OCI-LY7 (cell line): ENCODE results near the gene UQCRH. TPM values are rescaled to one million over a fixed set of nuclear protein-coding genes. Genes with fewer than 3 reads are reported as not detected.

Experiments
- BruUV-seq: library from RNA; stranded (reverse); fragments of 400-500 nt; replicated peaks from 2 replicates; lab custom pipeline; 2021; lab: Mats Ljungman, UMichigan
- CTCF ChIA-PET: fragments of 300-600 bp; sonication (Branson Sonifier 250); formaldehyde crosslinking; loops from one replicate; lab custom pipeline; 2022; ENCODE audit warnings: antibody characterized with exemption; ENCODE audit not compliant: unreplicated experiment; lab: Charles Lee
- POLR2A ChIA-PET: fragments of 300-600 bp; sonication (Branson Sonifier 250); formaldehyde crosslinking; loops from one replicate; lab custom pipeline; 2022; ENCODE audit warnings: antibody characterized with exemption; lab: Charles Lee
- DNase-seq: peaks from one replicate; pipeline ENCODE4 v3.0.0-alpha.2; 2015; ENCODE audit warnings: low spot score
- H2AFZ ChIP-seq: fragments of 200-600 bp; sonication (generic), shearing (Covaris generic); 2 replicates; pipeline ENCODE4 v1.6.1; 2014; ENCODE audit warnings: mild to moderate bottlenecking, antibody characterized with exemption, low read length, moderate library complexity
- H3K27ac ChIP-seq: fragments of 200-600 bp; sonication (generic); 2 replicates; pipeline ENCODE4 v1.5.1; 2014; ENCODE audit warnings: mixed run types, low read depth, mild to moderate bottlenecking, moderate library complexity, low read length, inconsistent platforms; ENCODE audit not compliant: poor library complexity, severe bottlenecking
- H3K36me3 ChIP-seq: fragments of 200-600 bp; sonication (generic); 2 replicates; pipeline ENCODE4 v1.6.1; 2014; ENCODE audit warnings: mild to moderate bottlenecking, antibody characterized with exemption, low read length, moderate library complexity, mixed read lengths; ENCODE audit not compliant: insufficient read depth
- H3K4me1 ChIP-seq: fragments of 200-600 bp; sonication (generic); 2 replicates; pipeline ENCODE4 v1.5.1; 2014; ENCODE audit warnings: mild to moderate bottlenecking, low read length; ENCODE audit not compliant: insufficient read depth, poor library complexity, severe bottlenecking
- H3K4me2 ChIP-seq: fragments of 200-600 bp; sonication (generic); 2 replicates; pipeline ENCODE4 v1.6.1; 2014; ENCODE audit warnings: mild to moderate bottlenecking, low read length
- H3K4me3 ChIP-seq: fragments of 200-600 bp; sonication (generic); 2 replicates; pipeline ENCODE4 v1.5.1; 2014; ENCODE audit warnings: mild to moderate bottlenecking, low read depth, low read length; ENCODE audit not compliant: poor library complexity, severe bottlenecking
- H3K79me2 ChIP-seq: fragments of 200-600 bp; sonication (generic); 2 replicates; pipeline ENCODE4 v1.6.1; 2016; ENCODE audit warnings: low read depth, mild to moderate bottlenecking, low read length, moderate library complexity, mixed read lengths; ENCODE audit not compliant: insufficient read depth
- H3K9me2 ChIP-seq: fragments of 200-600 bp; sonication (generic); 2 replicates; pipeline ENCODE4 v1.6.1; 2016; ENCODE audit warnings: mild to moderate bottlenecking, low read length, mixed read lengths; ENCODE audit not compliant: insufficient read depth
- H3K9me3 ChIP-seq: fragments of 200-600 bp; sonication (generic); 2 replicates; pipeline ENCODE4 v1.6.1; 2014; ENCODE audit warnings: mild to moderate bottlenecking, mixed run types, low read length, mixed read lengths
- H4K20me1 ChIP-seq: fragments of 200-600 bp; sonication (generic); 2 replicates; pipeline ENCODE4 v1.6.1; 2014; ENCODE audit warnings: mild to moderate bottlenecking, antibody characterized with exemption, low read length, moderate library complexity, mixed read lengths; ENCODE audit not compliant: insufficient read depth
- EZH2phosphoT487 ChIP-seq: fragments of 200-600 bp; sonication (generic); IDR thresholded peaks from 2 replicates; pipeline ENCODE4 v1.6.1; 2018; ENCODE audit warnings: low read depth, borderline replicate concordance, mild to moderate bottlenecking, mixed run types, antibody characterized with exemption, low read length, moderate library complexity, mixed read lengths
- intact Hi-C: fragments of 100-400 bp; cut with micrococcal nuclease; formaldehyde crosslinking; loops from one replicate; pipeline ENCODE4 v1.10.0; 2022; ENCODE audit not compliant: unreplicated experiment
- total RNA-seq, 2 experiments: library from RNA; depleted of rRNA in 1 of 2; stranded (reverse); fragments of >200 nt in 1 of 2; shearing (Covaris generic) in 1 of 2; gene quantifications; 2 replicates each; pipeline ENCODE4 v1.2.3, GENCODE V29; 2014 to 2022
- TF ChIP-seq, protein P1 (sequence below): fragments of 200-600 bp; sonication (generic); conservative IDR thresholded peaks from 2 replicates; pipeline ENCODE4 v1.5.1; 2014; ENCODE audit warnings: mild to moderate bottlenecking, antibody characterized with exemption, low read length, moderate library complexity, mixed read lengths

UQCRH gene
- total RNA-seq, 2 experiments from 2014 or later = 489 to 693 TPM

GRCh38 chr1:46281021-46281420 lies 22.5 kb upstream of the UQCRH start:
- no peaks in the 10 kb centered on the region for H4K20me1 ChIP-seq
- peaks cover 92% of the 10 kb centered on the region for H3K36me3 ChIP-seq
- H3K9me3 ChIP-seq = no peaks in the 10 kb centered on the region
- no peaks in the 10 kb centered on the region for H3K79me2 ChIP-seq
- no TSS peak for BruUV-seq
- no peak overlapping the region for H2AFZ ChIP-seq
- no peak overlapping the region for H3K27ac ChIP-seq
- intact Hi-C loops = no loop called here
- no peak for DNase-seq
- TF ChIP-seq EZH2phosphoT487 = no peak
- TF ChIP-seq, protein P1, sequence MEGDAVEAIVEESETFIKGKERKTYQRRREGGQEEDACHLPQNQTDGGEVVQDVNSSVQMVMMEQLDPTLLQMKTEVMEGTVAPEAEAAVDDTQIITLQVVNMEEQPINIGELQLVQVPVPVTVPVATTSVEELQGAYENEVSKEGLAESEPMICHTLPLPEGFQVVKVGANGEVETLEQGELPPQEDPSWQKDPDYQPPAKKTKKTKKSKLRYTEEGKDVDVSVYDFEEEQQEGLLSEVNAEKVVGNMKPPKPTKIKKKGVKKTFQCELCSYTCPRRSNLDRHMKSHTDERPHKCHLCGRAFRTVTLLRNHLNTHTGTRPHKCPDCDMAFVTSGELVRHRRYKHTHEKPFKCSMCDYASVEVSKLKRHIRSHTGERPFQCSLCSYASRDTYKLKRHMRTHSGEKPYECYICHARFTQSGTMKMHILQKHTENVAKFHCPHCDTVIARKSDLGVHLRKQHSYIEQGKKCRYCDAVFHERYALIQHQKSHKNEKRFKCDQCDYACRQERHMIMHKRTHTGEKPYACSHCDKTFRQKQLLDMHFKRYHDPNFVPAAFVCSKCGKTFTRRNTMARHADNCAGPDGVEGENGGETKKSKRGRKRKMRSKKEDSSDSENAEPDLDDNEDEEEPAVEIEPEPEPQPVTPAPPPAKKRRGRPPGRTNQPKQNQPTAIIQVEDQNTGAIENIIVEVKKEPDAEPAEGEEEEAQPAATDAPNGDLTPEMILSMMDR = no peak
- H3K4me3 ChIP-seq = no peak overlapping the region
- ChIA-PET POLR2A (interaction anchor here (0.5 to 1.1 kb wide), 3 partner anchors 9 to 87 kb away, joined by 3 to 4 read pairs (median 4); no protein-coding TSS in a partner anchor), CTCF (no interaction called here)
- H3K4me2 ChIP-seq = no peak overlapping the region
- no peaks in the 10 kb centered on the region for H3K9me2 ChIP-seq
- H3K4me1 ChIP-seq = peaks cover 5% of the 10 kb centered on the region

DNA sequence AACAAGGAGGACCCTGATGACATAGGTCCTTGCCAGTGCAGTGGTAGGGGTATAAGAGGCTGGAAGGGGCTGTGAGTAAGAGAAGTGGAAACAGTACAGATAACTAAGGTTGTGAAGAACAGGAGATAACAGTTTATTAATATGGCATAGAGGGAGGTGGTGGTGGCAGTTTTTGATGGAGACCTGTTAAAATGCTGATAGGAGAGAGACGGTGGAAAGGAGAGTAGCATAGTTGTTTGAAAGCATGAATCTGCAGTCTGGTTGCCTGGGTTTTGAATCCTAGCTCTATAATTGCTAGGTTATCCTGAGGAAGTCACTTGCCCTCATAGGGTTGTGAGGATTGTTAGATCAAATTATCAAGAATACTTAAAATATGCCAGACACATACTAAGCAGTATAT lies 19.4 kb upstream of the UQCRH start:
- intact Hi-C loops = no loop called here
- Histone ChIP-seq H3K36me3 (peaks cover 81% of the 10 kb centered on the region), H2AFZ (no peak overlapping the region), H3K4me1 (peaks cover 5% of the 10 kb centered on the region), H3K9me2 (no peaks in the 10 kb centered on the region), H3K79me2 (no peaks in the 10 kb centered on the region), H3K4me3 (no peak overlapping the region), H3K27ac (no peak overlapping the region), H3K4me2 (no peak overlapping the region), H4K20me1 (no peaks in the 10 kb centered on the region), H3K9me3 (no peaks in the 10 kb centered on the region)
- DNase-seq = no peak
- CTCF ChIA-PET = interaction anchor here (0.6 kb wide), 1 partner anchor 85 kb away, joined by 3 read pairs; no protein-coding TSS in a partner anchor
- TF ChIP-seq EZH2phosphoT487 = no peak
- TF ChIP-seq, protein P1 = no peak
- no TSS peak for BruUV-seq
- POLR2A ChIA-PET = interaction anchor here (0.7 to 1.8 kb wide), 4 partner anchors 14 to 84 kb away, joined by 3 to 6 read pairs (median 4); partner anchors contain the start of genes LRRC41 and UQCRH
